Thyroid gland (tissue), 4 donors: ENCODE measurements around the gene ZNF775. TPM values are rescaled to one million over a fixed set of nuclear protein-coding genes. Genes with fewer than 3 reads are reported as not detected.

Experiments used
- DNase-seq, 2 donors: peaks; one replicate each; pipeline ENCODE4 v3.0.0-alpha.2; 2019
- H3K27ac ChIP-seq, 3 donors: fragments of 200-600 bp; sonication (generic); 1 replicate in 2 of 3; 2 replicates in 1 of 3; pipeline ENCODE4 v1.5.1; 2016 to 2019; ENCODE audit warnings: mild to moderate bottlenecking in 1 of 3, moderate library complexity in 1 of 3
- H3K27me3 ChIP-seq: fragments of 200-600 bp; sonication (generic); one replicate; pipeline ENCODE4 v1.5.1; 2019
- H3K36me3 ChIP-seq, 2 donors: fragments of 200-600 bp; sonication (generic); one replicate each; pipeline ENCODE4 v1.5.1; 2016 to 2019
- H3K4me1 ChIP-seq, 2 donors: fragments of 200-600 bp; sonication (generic); one replicate each; pipeline ENCODE4 v1.5.1; 2017 to 2019
- H3K4me3 ChIP-seq, 3 donors: fragments of 200-600 bp; sonication (generic); replicated peaks in 1 of 3; 1 replicate in 2 of 3; 2 replicates in 1 of 3; pipeline ENCODE4 v1.5.1; 2016; ENCODE audit warnings: mild to moderate bottlenecking in 1 of 3
- H3K9me3 ChIP-seq: fragments of 200-600 bp; sonication (generic); one replicate; pipeline ENCODE4 v1.5.1; 2017
- CTCF ChIP-seq, 6 experiments: fragments of 200-600 bp in 3 of 6; fragments of 450-650 bp in 3 of 6; sonication (generic) in 3 of 6; IDR thresholded peaks; one replicate each; pipeline ENCODE4 v1.5.1; 2016 to 2019; ENCODE audit warnings: antibody characterized with exemption in 6 of 6, mild to moderate bottlenecking in 2 of 6, inconsistent platforms in 1 of 6, moderate library complexity in 1 of 6
- POLR2A ChIP-seq, 2 donors: fragments of 450-650 bp; IDR thresholded peaks; one replicate each; pipeline ENCODE4 v1.6.1; 2017; ENCODE audit warnings: antibody characterized with exemption in 2 of 2, mild to moderate bottlenecking in 2 of 2, moderate library complexity in 1 of 2
- WGBS, 2 donors: methylation state at CpG; one replicate each; pipeline ENCODE4 v1.1.5; 2017; 5-methylcytosine and 5-hydroxymethylcytosine counted together
- intact Hi-C: fragments of 100-400 bp; cut with DNase I; formaldehyde crosslinking; loops from one replicate; pipeline ENCODE4 v1.15.1; 2023
- total RNA-seq, 4 donors: library from RNA; depleted of rRNA; stranded (reverse); fragments of >200 nt; gene quantifications; one replicate each; pipeline ENCODE4 v1.2.3, GENCODE V29; 2016

ZNF775 gene
- total RNA-seq, 4 donors from 2014 or later = 4.3 to 7.5 (median 6.3) TPM

GRCh38 chr7:150374026-150374425 lies 5.1 kb upstream of the ZNF775 start:
- H3K36me3 ChIP-seq = peaks cover 17 to 19% of the 10 kb centered on the region in 2 donors
- no peaks in the 10 kb centered on the region for H3K27me3 ChIP-seq
- WGBS, 2 donors = 89 to 95% methylated on average over 3 to 4 of the region's 4 CpGs
- TF ChIP-seq POLR2A (IDR thresholded peaks at IDR 0.05) = no peak
- peaks cover 20 to 38% of the 10 kb centered on the region in 2 donors for H3K4me1 ChIP-seq
- peak overlapping the region in 1 of 3 donors; percentile 8 for H3K27ac ChIP-seq
- H3K9me3 ChIP-seq = no peaks in the 10 kb centered on the region
- DNase-seq = no peak
- intact Hi-C loops = loop anchor here (5.0 kb wide), 1 partner anchor 33 kb away; a partner anchor contains a TSS
- H3K4me3 ChIP-seq = no peak overlapping the region

GRCh38 chr7:150374472-150374871 lies 4.7 kb upstream of the ZNF775 start:
- no peaks in the 10 kb centered on the region for H3K27me3 ChIP-seq
- TF ChIP-seq CTCF (IDR thresholded peaks at IDR 0.05) (no peak), POLR2A (IDR thresholded peaks at IDR 0.05) (no peak)
- WGBS, 2 donors = 92 to 95% methylated on average over 5 of the region's 5 CpGs
- no peak overlapping the region for H3K4me3 ChIP-seq
- H3K9me3 ChIP-seq = no peaks in the 10 kb centered on the region
- peaks cover 17 to 19% of the 10 kb centered on the region in 2 donors for H3K36me3 ChIP-seq
- peak overlapping the region in 1 of 3 donors; percentile 8 for H3K27ac ChIP-seq
- DNase-seq = no peak
- intact Hi-C loops = loop anchor here (5.0 kb wide), 1 partner anchor 33 kb away; a partner anchor contains a TSS
- peaks cover 20 to 38% of the 10 kb centered on the region in 2 donors for H3K4me1 ChIP-seq

GRCh38 chr7:150375662-150376521 lies 3.2 kb upstream of the ZNF775 start:
- Histone ChIP-seq H3K9me3 (no peaks in the 10 kb centered on the region), H3K4me1 (peaks cover 10 to 31% of the 10 kb centered on the region in 2 donors), H3K36me3 (peaks cover 17 to 19% of the 10 kb centered on the region in 2 donors), H3K27me3 (no peaks in the 10 kb centered on the region), H3K4me3 (no peak overlapping the region), H3K27ac (no peak overlapping the region)
- WGBS, 2 donors = 92 to 94% methylated on average over 10 of the region's 10 CpGs
- no peak for DNase-seq
- TF ChIP-seq CTCF (IDR thresholded peaks at IDR 0.05) (no peak), POLR2A (IDR thresholded peaks at IDR 0.05) (no peak)
- intact Hi-C loops = no loop called here

GRCh38 chr7:150376560-150376959 lies 2.6 kb upstream of the ZNF775 start:
- Histone ChIP-seq H3K9me3 (no peaks in the 10 kb centered on the region), H3K27ac (no peak overlapping the region), H3K36me3 (peaks cover 13 to 15% of the 10 kb centered on the region in 2 donors), H3K27me3 (no peaks in the 10 kb centered on the region), H3K4me1 (peaks cover 10 to 31% of the 10 kb centered on the region in 2 donors), H3K4me3 (no peak overlapping the region)
- intact Hi-C loops = no loop called here
- TF ChIP-seq POLR2A (IDR thresholded peaks at IDR 0.05) (no peak), CTCF (IDR thresholded peaks at IDR 0.05) (no peak)
- 81 to 85% methylated on average over 6 of the region's 6 CpGs for WGBS, 2 donors
- DNase-seq = no peak

GRCh38 chr7:150377196-150377595 lies 1.9 kb upstream of the ZNF775 start:
- Histone ChIP-seq H3K27ac (peak overlapping the region in 2 of 3 donors; percentile 24 to 78), H3K4me1 (peaks cover 10 to 31% of the 10 kb centered on the region in 2 donors), H3K4me3 (no peak overlapping the region), H3K27me3 (no peaks in the 10 kb centered on the region), H3K36me3 (peaks cover 7 to 12% of the 10 kb centered on the region in 2 donors), H3K9me3 (no peaks in the 10 kb centered on the region)
- intact Hi-C loops = no loop called here
- TF ChIP-seq CTCF (IDR thresholded peaks at IDR 0.05) (no peak), POLR2A (IDR thresholded peaks at IDR 0.05) (no peak)
- DNase-seq = no peak
- WGBS, 2 donors = 59 to 66% methylated on average over 3 of the region's 3 CpGs
